ENCODE results near the gene PLAGL1. TPM values are rescaled to one million over a fixed set of nuclear protein-coding genes. Genes with fewer than 3 reads are reported as not detected.

The PLAGL1 gene
- total and polyA plus RNA-seq, 7 donors: 9.8 to 31.3 (median 14.4) TPM

Small RNAs within 50 kb of the gene (small RNA-seq; reads per million reads assigned to genes)
- gene RF02143: 0 reads per million in 3 donors

Other genes starting within 250 kb of the PLAGL1 start
- gene LTV1, start 164.9 kb downstream of the PLAGL1 start, total RNA-seq: 10 to 100 TPM in 3 of 4 donors, 1 to 10 TPM in 1; 10.0 to 16.8 (median 16.4) TPM
- gene LTV1, start 164.9 kb downstream of the PLAGL1 start, polyA plus RNA-seq: 10 to 100 TPM; 14.3 to 22.2 (median 16.2) TPM
- gene ZC2HC1B, start 143.8 kb downstream of the PLAGL1 start, total RNA-seq: not detected
- gene ZC2HC1B, start 143.8 kb downstream of the PLAGL1 start, polyA plus RNA-seq: not detected
- gene SF3B5, start 87.3 kb upstream of the PLAGL1 start, total RNA-seq: 100 to 1,000 TPM; 110 to 200 (median 171) TPM
- gene SF3B5, start 87.3 kb upstream of the PLAGL1 start, polyA plus RNA-seq: 100 to 1,000 TPM; 300 to 370 (median 302) TPM
- 1 to 10 TPM; 3.4 to 5.6 (median 4.8) TPM for gene STX11, start 142.3 kb upstream of the PLAGL1 start, total RNA-seq
- gene STX11, start 142.3 kb upstream of the PLAGL1 start, polyA plus RNA-seq: 1 to 10 TPM; 3.5 to 5.4 (median 4.2) TPM